Transverse colon (tissue), 4 donors: ENCODE measurements around the gene PRKCE.

Experiments
- POLR2A ChIP-seq: fragments of 450-650 bp; IDR thresholded peaks from one replicate; pipeline ENCODE4 v1.6.1; 2016; ENCODE audit warnings: antibody characterized with exemption, mild to moderate bottlenecking, moderate library complexity
- POLR2AphosphoS5 ChIP-seq, 3 donors: sonication (generic); formaldehyde crosslinking; IDR thresholded peaks; one replicate each; pipeline ENCODE4 v1.6.1; 2016; ENCODE audit warnings: antibody characterized with exemption in 3 of 3
- TF ChIP-seq, protein P1 (sequence below), 5 experiments: fragments of 200-600 bp in 3 of 5; fragments of 450-650 bp in 2 of 5; sonication (generic) in 3 of 5; IDR thresholded peaks; 1 replicate in 2 of 5; 2 replicates in 3 of 5; pipeline ENCODE4 v1.5.1; 2016 to 2017; ENCODE audit warnings: antibody characterized with exemption in 5 of 5, inconsistent platforms in 3 of 5, mild to moderate bottlenecking in 2 of 5, moderate library complexity in 1 of 5

GRCh38 chr2:45753381-45753780, 101.9 kb downstream of the PRKCE start:
- TF ChIP-seq POLR2AphosphoS5 (IDR thresholded peaks at IDR 0.05) (no peak), POLR2A (no peak)
- TF ChIP-seq, protein P1, sequence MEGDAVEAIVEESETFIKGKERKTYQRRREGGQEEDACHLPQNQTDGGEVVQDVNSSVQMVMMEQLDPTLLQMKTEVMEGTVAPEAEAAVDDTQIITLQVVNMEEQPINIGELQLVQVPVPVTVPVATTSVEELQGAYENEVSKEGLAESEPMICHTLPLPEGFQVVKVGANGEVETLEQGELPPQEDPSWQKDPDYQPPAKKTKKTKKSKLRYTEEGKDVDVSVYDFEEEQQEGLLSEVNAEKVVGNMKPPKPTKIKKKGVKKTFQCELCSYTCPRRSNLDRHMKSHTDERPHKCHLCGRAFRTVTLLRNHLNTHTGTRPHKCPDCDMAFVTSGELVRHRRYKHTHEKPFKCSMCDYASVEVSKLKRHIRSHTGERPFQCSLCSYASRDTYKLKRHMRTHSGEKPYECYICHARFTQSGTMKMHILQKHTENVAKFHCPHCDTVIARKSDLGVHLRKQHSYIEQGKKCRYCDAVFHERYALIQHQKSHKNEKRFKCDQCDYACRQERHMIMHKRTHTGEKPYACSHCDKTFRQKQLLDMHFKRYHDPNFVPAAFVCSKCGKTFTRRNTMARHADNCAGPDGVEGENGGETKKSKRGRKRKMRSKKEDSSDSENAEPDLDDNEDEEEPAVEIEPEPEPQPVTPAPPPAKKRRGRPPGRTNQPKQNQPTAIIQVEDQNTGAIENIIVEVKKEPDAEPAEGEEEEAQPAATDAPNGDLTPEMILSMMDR (IDR thresholded peaks at IDR 0.05): no peak
